GF-D8 (cell line): ENCODE data around the gene FGF21.
"Not testable (repeated sequence)": the region's sequence is repeated elsewhere in the genome, so short reads cannot be mapped to it uniquely, and the experiment has no call there.

ENCODE experiments used
- DNase-seq: peaks from one replicate; lab custom pipeline; 2025; lab: John Stamatoyannopoulos, UW

Gene FGF21, protein sequence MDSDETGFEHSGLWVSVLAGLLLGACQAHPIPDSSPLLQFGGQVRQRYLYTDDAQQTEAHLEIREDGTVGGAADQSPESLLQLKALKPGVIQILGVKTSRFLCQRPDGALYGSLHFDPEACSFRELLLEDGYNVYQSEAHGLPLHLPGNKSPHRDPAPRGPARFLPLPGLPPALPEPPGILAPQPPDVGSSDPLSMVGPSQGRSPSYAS

DNA sequence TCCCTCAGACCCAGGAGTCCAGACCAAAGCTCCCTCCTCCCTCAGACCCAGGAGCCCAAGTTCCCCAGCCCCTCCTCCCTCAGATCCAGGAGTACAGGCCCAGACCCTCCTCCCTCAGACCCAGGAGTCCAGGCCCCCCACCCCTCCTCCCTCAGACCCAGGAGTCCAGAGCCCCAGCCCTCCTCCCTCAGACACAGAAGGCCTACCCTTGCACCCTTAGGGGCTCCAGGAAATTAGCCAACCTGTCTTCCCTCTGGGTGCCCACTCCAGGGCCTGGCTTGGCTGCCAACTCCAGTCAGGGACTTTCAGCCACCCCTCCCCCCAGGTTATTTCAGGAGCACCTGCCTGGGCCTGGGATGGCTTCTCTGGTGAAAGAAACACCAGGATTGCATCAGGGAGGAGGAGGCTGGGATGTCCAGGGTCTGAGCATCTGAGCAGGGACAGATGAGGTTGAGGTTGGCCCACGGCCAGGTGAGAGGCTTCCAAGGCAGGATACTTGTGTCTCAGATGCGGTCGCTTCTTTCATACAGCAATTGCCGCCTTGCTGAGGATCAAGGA is at the start of gene FGF21:
FGF21 (plus strand) TSS at position 441 of the 558 bp plus-strand sequence. CDS start 713 bp downstream, outside the sequence.
- no peak for DNase-seq

DNA sequence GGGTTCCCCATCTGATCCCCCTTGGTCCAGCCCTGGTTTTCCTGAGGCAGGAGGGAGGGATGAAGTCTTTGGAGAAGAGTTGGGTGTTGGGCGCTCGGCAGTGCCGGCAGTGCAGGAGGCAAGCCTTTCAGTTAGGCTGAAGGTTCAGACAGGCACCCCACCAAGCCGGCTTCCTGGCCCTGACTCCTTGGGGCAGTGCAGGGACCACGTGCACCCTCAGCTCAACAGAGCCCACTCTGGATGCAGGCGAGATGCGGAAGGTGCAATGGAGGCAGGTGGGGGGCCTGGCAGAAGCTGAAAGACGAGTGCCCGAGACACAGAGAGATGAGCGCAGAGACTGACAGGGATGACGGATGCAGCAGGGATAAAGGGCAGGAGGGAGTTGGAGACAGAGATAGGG is 46.9 kb upstream of the FGF21 start:
- DNase-seq = no peak

DNA sequence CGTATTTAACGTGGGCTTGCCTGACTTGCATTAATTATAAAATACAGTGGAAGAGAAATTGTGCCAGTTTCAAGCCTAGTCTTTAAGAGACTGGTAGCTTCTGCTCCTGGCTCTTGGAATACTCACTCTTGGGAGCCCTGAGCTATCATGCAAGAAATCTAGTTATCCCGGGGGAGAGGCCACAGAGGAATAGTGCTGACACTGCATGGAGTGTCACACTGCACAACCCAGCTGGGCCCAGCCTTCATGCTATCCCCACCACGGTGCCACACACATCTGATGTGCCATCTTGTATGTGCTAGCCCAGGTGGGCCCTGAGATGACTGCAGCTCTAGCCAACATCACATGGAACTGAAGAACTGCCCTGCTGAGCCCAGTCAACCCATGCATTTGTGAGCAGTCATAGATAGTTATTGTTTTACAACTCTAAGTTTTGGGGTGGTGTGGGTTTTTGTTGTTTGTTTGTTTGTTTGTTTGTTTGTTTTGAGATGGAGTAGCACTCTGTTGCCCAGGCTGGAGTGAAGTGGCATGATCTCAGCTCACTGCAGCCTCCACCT is 44.1 kb upstream of the FGF21 start:
- no peak for DNase-seq

DNA sequence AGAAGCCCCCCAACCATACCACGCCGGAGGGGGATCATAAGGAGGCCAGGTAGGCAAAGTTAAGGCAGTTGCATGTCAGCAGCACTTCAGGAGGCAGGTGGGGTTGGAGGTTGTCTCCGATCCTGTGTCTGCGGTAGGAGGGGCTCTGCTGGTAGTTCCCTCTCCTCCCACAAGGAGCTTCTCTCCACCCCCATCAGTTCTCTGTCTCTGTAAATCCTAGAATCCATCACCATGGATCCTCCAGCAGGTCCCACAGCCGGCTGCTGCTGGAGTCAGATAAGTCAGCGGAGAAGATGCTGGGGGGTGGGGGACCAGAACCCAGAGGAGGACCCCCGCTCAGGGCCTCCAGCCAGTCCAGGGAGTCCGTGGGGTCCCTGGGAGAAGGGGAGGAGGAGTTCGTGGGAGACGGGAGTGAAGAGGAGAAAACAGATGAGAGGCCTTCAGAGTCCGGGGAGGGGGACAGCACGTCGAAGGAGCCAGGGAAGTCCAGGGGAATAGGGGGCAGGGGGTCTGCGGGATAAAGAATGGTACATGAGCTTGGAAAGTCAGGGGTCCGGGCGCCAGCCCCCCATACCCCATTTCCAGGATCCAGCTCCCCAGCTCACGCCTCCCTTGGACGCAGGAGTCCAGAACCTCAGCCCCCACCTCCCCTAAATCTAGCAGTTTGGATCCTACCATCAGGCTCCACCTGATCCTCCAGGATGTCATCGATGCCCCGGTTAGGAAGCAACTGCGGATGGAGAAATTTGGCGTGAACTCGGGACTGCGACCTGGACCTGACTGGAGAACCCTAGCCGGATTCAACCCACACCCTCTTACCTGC is 42.1 kb upstream of the FGF21 start:
- DNase-seq = no peak

DNA sequence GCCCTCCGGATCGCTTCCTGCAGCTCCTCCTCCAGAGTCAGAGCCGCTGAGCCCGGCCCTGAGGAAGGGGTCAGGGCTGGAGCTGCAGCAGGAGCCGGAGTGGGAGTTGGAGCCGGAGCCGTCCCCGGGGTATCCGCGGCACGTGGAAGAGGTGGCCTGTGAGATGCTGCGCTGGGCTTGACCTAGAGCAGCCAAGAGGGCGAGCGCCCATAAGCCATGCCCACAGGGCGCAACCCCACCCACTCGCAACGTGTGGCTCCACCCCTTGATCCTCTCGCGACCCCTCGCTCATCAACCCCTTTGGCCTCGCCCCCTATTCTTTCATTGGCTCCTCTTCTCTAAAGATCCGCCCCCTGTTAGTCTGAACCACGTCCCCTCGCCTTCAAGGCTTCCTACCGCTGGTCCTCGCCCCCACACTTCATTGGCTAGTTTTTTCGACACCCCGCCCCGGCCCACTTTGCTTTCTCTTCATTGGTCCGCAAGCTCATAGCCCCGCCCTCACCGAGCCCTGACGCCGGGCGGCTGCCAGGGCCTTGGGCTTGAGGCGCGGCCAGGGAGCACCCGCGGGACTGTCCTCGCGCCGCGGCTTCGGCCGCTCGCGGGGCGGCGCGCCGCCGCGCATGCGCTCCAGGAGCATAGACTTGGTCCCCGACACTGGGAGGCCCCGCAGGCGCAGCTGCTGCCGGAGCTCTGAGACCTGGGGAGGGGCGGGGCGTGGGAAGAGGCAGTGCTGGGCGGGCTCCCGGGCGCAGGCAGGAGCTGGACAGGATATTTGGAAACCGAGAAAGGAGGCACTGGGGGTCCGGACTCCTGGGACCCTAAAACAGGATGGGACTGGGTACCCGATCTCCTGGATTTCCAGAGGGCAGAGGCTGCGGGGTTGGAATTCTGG is 41.2 kb upstream of the FGF21 start:
- peak; percentile 95 for DNase-seq

DNA sequence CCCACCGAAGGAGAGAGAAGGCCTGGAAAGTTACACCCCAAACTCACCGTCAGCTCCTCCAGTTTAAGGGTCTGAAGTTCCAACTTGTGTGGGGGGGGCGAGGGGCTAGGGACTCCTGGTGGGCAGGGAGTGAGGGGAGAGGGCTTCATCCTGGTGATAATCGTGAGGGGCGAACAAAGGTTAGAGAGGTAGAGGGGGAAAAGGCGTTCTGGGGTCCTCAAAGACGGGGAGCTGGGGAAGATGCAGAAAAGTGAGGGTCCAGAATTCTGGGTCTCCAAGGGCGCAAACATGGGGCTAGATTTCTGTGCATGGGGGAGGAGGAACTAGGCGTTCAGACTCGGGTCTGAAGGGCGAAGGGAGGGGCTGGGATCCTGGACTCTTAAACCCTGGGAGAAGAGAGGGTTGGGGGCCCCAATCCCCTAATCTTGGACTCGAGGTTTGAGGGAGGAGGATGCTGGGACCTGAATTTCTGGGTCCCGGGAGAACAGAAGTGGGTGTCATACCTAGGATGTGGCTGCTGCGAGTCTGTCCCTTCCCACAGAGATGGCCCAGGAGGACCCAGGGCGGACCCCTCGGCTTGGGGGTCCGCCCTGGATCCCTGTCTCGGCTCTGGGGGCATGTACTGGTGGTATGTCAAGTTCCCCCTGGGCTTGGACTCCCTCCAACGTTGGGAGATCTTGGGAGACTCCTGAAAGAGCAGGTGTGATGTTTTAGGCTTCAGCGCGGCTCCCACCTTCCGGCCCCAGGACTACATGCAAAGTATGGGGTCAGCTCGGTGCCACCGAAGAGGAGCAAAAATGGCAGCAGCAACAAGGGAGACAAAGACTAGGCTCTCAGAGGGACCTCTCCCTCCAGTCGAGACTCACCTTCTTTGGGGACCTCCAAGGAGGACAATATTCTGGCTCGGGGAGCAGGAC is 40.3 kb upstream of the FGF21 start:
- no peak for DNase-seq

DNA sequence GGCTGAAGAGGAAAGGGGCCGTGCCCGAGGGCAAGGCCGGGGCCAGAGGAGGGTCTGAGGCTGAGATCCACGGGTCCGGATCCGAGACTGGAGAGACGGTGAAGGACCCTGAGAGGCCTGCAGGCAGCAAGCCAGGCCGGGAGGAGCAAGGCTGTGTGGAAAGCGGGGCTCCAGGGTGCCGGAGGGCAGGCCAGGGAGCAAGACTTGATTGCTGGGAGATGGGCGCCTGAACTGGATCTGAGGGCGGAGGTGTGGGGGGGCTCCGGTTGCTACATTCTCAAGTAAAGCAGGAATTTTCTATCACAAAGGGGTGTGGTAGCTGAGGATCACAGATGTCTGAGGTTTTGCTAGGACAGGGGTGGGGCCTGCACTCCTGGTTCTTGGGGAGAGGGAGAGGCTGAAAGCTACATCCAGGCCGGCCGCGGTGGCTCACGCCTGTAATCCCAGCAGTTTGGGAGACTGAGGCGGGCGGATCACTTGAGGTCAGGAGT is 39.6 kb upstream of the FGF21 start:
- no peak for DNase-seq

DNA sequence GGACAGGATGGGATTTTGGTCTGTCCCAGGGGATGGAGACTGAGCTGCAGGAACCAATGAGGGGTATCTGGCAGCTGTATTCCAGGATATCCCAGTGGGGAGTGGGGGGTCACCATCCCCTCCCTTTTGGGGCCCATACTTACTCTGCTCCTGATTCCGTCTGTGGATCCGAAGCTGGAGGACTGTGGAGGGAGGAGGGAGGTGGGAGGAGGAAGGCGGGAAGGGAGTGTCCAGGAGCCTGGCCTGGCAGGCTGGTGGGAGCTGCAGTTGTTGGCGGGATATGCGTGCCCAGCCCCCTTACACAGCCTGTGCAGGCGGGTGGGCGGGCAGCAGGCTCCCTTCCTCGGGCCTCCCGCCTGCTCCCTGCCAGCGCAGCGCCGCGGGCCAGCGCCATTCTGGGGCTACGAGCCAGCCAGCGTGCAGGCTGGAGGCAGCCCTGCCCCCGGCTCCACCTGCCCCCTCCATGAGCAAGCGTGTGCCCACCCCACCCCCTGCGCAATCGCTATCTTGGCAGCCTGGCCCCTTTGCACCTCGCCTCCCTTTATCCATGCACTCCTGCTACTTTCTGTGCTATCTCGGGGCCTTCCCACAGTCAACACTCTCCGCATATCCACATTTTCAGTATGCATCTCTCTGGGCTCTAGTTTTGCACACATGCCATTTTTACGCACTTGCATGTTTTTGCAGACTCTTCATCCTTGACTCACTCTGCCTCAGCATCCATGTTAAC is 38.6 kb upstream of the FGF21 start:
- DNase-seq = no peak

DNA sequence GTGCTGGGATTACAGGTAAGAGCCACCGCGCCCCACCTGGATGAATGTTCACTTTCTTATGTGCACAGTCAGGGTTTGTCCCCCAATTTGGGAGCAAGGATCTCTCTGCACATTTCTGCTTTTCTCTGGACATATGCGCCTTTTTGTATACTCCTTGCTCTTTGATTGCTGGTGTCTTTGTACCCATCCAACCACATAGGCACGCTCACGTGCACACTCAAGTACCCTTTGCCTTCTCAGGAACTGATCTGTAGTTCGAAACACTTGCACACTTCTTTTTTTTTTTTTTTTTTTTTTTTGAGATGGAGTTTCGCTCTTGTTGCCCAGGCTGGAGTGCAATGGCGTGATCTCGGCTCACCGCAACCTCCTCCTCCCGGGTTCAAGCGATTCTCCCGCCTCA is 37.2 kb upstream of the FGF21 start:
- not testable (repeated sequence) for DNase-seq

DNA sequence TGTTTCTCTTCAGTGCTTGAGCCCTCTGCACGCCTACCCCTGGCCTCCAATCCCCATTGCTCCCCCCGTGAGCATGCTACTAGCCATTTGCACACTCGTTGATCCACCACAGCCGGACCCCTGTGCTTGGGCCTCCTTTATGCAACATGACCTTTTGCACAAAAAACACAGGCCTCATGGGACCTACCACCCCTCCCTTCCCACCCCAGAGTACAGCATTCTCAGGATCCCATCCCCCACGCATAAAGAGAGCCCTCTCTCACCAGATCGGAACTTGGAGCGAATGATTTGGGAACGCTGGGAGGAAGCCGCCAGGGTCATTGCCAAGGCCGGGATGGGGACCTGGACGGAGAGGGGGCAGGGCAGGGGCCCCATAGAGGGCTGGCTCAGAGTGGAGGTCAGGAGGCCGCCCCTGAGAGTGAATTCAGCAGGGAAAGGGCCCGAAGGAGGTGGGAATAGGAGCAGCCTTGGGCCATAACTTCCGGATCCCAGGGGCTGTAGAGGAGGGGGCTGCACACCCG is 36.6 kb upstream of the FGF21 start:
- DNase-seq = no peak

DNA sequence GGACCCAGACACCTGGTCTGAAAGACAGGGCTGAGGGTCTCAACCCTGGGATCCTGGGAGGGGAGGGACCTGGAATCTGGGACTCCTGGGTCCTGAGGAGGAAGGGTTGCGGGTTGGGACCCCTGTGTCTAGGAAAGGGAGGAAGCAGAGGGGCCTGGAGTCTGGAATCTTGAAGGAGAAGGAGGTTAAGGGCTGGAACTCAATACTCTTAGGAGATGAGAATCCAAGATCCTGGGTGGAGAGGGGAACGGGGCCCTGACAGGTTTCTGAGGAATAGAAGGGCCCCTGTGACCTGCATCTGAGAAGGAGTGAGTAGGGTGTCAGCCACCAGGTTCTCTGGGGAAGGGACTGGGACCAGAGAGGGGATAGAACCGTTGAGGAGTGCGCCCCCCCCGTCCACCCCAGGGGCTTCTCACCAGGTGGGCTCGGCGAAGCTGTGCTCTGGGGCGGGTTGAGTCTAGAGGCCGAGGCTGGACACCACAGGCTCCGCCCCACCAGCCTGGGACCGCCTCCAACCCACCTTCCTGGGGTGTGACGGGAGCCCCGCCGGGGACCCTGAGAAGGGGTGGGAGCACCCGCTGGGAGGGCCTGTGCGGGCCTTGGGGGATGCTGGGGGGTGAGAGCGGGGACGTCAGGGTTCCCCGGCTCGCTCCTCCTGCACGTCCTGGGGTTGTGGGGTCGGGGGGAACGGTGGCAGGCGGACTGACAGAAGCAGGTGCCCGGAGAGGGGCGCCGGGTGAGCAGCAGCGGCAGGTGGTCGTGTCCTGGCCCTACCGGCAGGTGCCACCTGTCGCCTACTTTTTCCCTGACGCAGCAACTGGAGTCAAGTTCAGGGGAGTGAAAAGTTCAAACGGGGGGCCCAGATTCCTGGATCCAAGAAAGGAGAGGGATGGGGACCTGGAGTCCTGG is 35.8 kb upstream of the FGF21 start, which contains the start of gene MAMSTR:
MAMSTR (minus strand) TSS at position 463 of the 909 bp plus-strand sequence. CDS start 694 bp downstream, outside the sequence.
- DNase-seq = no peak

DNA sequence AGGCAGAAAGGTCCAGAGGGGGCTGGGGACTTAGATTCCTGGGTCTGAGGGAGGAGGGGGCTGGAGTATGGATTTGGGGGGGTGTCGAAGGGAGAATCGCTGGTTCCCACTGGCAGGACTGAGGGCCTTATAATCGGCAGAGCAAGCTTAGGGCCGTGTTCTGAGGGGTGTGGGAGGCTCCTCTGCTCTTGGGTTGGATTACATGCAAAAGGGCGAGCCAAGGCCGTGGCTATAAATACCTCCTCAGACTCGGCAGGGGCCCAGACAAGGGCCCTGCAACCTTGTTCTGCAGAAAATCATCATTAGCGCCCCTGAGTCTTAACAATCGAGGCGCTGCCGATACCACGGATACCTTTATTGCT is 35.1 kb upstream of the FGF21 start:
- DNase-seq = no peak

DNA sequence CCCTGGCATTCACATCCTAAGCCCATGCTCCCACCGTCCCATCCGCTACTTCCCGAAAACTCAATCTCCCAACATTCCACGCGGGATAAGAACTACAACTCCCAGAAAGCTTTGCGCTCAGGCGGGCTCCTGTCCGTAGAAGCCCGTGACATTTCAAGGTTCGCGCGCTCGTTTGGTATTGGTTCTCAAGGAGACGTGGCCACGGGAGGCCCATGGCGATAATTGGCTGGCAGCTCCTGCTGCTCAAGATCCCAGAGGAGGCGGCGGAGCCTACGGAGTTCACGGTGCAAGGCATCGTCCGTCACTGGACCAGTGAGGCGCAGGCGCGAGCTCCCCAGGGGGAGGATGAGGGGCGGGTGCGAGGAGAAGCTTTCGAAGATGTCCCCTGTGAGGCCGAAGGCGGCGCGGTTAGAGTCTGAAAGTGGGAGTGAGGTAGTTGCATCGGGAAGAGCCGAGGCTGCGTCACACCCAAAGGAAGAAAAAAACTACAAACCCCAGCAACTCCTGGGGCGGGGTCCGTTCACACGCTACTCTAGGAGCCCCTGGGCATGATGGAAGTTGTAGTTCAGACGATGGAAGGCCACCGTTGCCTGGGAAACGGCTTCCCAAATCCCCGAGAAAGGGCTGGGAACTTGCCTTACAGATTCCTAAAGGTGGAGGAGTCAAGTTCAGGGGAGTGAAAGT is 34.6 kb upstream of the FGF21 start:
- peak; percentile 91 for DNase-seq

DNA sequence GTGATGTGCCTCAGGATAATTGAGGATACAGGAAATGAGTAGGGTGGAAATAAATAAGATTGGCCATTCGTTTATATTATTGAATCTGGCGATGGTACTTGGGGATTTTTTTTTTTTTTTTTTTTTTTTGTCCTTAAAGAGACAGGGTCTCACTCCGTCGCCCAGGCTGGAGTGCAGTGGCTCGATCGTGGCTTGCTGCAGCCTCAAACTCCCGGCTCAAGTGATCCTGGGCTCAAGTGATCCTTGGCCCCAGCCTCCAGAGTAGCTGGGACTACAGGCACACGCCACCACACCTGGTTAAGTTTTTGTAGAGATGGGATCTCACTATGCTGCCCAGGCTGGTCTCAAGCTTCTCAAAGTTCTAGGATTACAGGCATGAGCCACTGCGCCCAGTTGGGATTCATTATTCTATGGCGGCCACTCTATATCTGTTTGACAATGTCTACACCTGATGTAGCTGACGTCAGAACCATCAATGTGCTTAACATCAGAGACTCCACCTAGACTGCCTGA is 33.1 kb upstream of the FGF21 start:
- DNase-seq = no peak

DNA sequence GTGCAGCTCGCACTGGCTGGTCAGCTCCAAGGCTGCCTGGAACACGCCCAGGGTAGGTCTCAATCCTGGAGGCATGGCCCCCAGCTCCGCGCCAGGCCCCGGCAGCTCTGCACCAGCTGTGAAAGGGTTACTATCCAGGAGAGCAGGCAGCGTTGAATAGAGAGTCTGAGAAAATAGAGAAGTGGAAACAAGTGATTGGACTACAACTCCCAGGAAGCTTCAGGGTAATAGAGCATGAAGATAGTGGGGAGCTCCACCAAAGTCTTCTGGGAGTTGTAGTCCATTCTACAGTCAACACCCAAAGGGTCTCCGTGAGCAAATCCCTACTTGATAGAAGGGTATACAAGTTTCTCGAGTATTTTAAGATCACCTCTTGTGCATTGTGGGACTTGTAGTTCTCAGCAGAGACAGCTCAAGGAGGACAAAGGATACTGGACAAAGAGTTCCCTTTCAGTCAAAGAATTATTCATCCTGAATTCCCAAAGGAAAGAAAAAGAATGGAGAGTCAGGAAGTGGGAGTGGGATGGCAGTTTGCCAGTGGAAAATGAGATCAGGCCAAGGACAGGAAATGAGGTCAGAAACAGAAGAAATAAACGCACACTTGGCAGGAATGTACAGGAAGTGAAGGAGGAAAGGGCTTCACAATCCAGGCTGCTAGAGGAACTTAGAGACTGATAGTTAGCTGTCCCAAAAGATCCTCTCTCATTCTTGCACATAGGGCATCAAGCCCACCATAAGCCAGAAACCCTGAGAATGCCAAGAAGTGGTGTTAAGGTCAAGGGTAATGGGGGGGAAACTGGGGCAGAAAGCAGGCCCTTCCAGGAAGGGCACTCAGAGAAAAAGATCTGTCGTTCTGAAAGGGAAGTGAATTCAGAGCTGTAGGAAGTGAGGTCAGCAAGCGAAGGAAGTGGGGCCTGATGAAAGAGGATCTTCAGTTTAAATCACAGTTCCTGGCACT is 30.2 kb upstream of the FGF21 start:
- DNase-seq = peak; percentile 87

DNA sequence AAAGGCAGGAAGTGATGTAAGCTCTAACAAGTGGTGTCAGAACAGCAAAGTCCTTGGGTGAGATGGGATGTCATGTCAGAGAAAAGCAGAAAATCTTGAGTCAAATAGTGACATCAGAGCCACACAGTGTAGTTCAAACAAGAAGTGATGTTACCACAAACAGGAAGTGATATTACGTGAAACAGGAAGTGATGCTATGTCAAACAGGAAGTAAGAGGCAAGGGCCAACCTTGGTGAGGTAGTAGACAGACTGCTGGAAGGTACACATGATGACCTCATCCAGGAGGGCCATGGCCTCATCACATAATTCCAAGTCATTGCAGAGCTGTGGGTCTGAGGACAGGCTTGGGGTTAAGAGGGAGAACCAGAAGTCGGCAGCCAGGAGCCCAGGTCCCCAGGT is 28.8 kb upstream of the FGF21 start:
- peak; percentile 56 for DNase-seq
